Activated naive CD4-positive, alpha-beta T cell treated with anti-CD3 and anti-CD28 coated beads for 36 hours (primary cell): ENCODE results near the gene LYPD8. TPM values are rescaled to one million over a fixed set of nuclear protein-coding genes. Genes with fewer than 3 reads are reported as not detected.

Source experiments
- CTCF ChIA-PET: fragments of 350-600 bp; sonication (Branson Sonifier 250); formaldehyde crosslinking; loops from one replicate; lab custom pipeline; 2021; ENCODE audit warnings: antibody characterized with exemption; lab: Charles Lee
- DNase-seq: peaks from one replicate; pipeline ENCODE4 v3.0.0-alpha.2; 2020
- H3K27ac Mint-ChIP-seq: one replicate; pipeline ENCODE4 v1.8.0; 2021; ENCODE audit warnings: mild to moderate bottlenecking, mixed read lengths
- H3K27me3 Mint-ChIP-seq: one replicate; pipeline ENCODE4 v1.8.0; 2021; ENCODE audit warnings: low read depth, mixed read lengths
- H3K36me3 Mint-ChIP-seq: one replicate; pipeline ENCODE4 v1.8.0; 2021; ENCODE audit warnings: low read depth, mixed read lengths
- H3K4me1 Mint-ChIP-seq: one replicate; pipeline ENCODE4 v1.8.0; 2021; ENCODE audit warnings: low read depth, mixed read lengths
- H3K4me3 Mint-ChIP-seq: one replicate; pipeline ENCODE4 v1.8.0; 2021; ENCODE audit warnings: mild to moderate bottlenecking, moderate library complexity, mixed read lengths
- H3K9me3 Mint-ChIP-seq: one replicate; pipeline ENCODE4 v1.8.0; 2021; ENCODE audit warnings: mixed read lengths
- intact Hi-C: fragments of 100-400 bp; cut with micrococcal nuclease; formaldehyde crosslinking; loops from one replicate; pipeline ENCODE4 v1.15.1; 2023
- total RNA-seq, 2 experiments: library from RNA; stranded (reverse); gene quantifications; one replicate each; pipeline ENCODE4 v1.2.3, GENCODE V29; 2021

Gene LYPD8
- total RNA-seq, 2 experiments from 2014 or later, result not detected

- CTCF ChIA-PET, result no interaction called here
- Mint-ChIP-seq H3K4me3 (no peak overlapping the region), H3K36me3 (no peaks in the 10 kb centered on the region), H3K27me3 (peaks cover 3% of the 10 kb centered on the region), H3K9me3 (peaks cover 4% of the 10 kb centered on the region), H3K27ac (no peak overlapping the region), H3K4me1 (peaks cover 4% of the 10 kb centered on the region)
- DNase-seq, result no peak
- intact Hi-C loops, result no loop called here
Observed at GRCh38 chr1:248691567-248692155, 63.9 kb downstream of the LYPD8 start.

Other genes starting within 250 kb of the LYPD8 start
- gene OR2G6, start 247.7 kb downstream of the LYPD8 start, total RNA-seq, result not detected
- gene OR2T29, start 193.0 kb downstream of the LYPD8 start, total RNA-seq, result not detected
- gene OR2T34, start 181.0 kb downstream of the LYPD8 start, total RNA-seq, result not detected
- gene OR2T10, start 158.1 kb downstream of the LYPD8 start, total RNA-seq, result not detected
- not detected for gene OR2T11, start 120.7 kb downstream of the LYPD8 start, total RNA-seq
- not detected for gene OR2T35, start 110.5 kb downstream of the LYPD8 start, total RNA-seq
- not detected for gene OR2T27, start 100.2 kb downstream of the LYPD8 start, total RNA-seq
- gene OR14I1, start 53.0 kb downstream of the LYPD8 start, total RNA-seq, result not detected
- gene SH3BP5L, start 70.2 kb upstream of the LYPD8 start, total RNA-seq, result 10 to 100 TPM; 20.3 to 20.5 TPM
- gene ZNF672, start 82.5 kb upstream of the LYPD8 start, total RNA-seq, result 10 to 100 TPM; 51.6 to 53.4 TPM
- 10 to 100 TPM; 87.6 to 88.7 TPM for gene ZNF692, start 103.3 kb upstream of the LYPD8 start, total RNA-seq
- 1 to 10 TPM; 3.0 to 3.5 TPM for gene PGBD2, start 150.5 kb upstream of the LYPD8 start, total RNA-seq